GM12878 (cell line): ENCODE results near the gene ADD2. TPM values are rescaled to one million over a fixed set of nuclear protein-coding genes. Genes with fewer than 3 reads are reported as not detected.
A peak's percentile ranks its signal among the peaks of the same experiment; 100 is the strongest.

Experiments used
- ATAC-seq: fragments of 200-7000 bp; cut with Tn5 transposase; 3 replicates; pipeline ENCODE4 v1.9.1; 2020; ENCODE audit warnings: mild to moderate bottlenecking, moderate library complexity
- BruUV-seq: library from RNA; stranded (reverse); fragments of 400-500 nt; replicated peaks from 2 replicates; lab custom pipeline; 2021; lab: Mats Ljungman, UMichigan
- CTCF ChIA-PET: fragments of 300-600 bp; sonication (Branson Sonifier 250); formaldehyde crosslinking; extraction: SDS; loops from one replicate; lab custom pipeline; 2021; ENCODE audit warnings: inconsistent platforms; lab: Yijun Ruan, JAX
- POLR2A ChIA-PET: fragments of 350-600 bp; formaldehyde crosslinking; extraction: SDS; loops from one replicate; lab custom pipeline; 2021; ENCODE audit warnings: inconsistent platforms; lab: Charles Lee
- RAD21 ChIA-PET: fragments of 300-600 bp; sonication (Branson Sonifier 250); formaldehyde crosslinking; loops from one replicate; lab custom pipeline; 2023; ENCODE audit warnings: antibody characterized with exemption; ENCODE audit not compliant: unreplicated experiment; lab: Charles Lee
- SMC1A ChIA-PET: fragments of 300-600 bp; sonication (Branson Sonifier 250); formaldehyde crosslinking; loops from one replicate; lab custom pipeline; 2023; ENCODE audit not compliant: unreplicated experiment, uncharacterized antibody; lab: Charles Lee
- DNase-seq: peaks from one replicate; pipeline ENCODE4 v3.0.0-alpha.2; 2011; ENCODE audit warnings: low read depth, low spot score
- FAIRE-seq: peaks from 3 replicates; lab custom pipeline; 2011; peaks lifted over from hg19 to GRCh38; lab: Jason Lieb, UNC
- H2AFZ ChIP-seq: 2 replicates; pipeline ENCODE4 v1.6.0; 2011; ENCODE audit warnings: low read depth, low read length, control low read depth; ENCODE audit not compliant: control insufficient read depth
- H3K27ac ChIP-seq: 2 replicates; pipeline ENCODE4 v1.5.1; 2011; ENCODE audit warnings: control low read depth; ENCODE audit not compliant: control insufficient read depth, insufficient read depth
- H3K27me3 ChIP-seq, 2 experiments: replicated peaks in 1 of 2; 2 replicates each; pipeline versions ENCODE4 v1.6.0 to v1.6.1; 2011; ENCODE audit warnings: low read length in 1 of 2; ENCODE audit not compliant: control insufficient read depth in 2 of 2, insufficient read depth in 2 of 2
- H3K36me3 ChIP-seq, 2 experiments: 2 replicates each; pipeline ENCODE4 v1.5.1; 2011; ENCODE audit warnings: low read length in 1 of 2; ENCODE audit not compliant: control insufficient read depth in 2 of 2, insufficient read depth in 2 of 2
- H3K4me1 ChIP-seq: 2 replicates; pipeline ENCODE4 v1.6.1; 2011; ENCODE audit warnings: mild to moderate bottlenecking, low read length, moderate library complexity, mixed read lengths; ENCODE audit not compliant: control insufficient read depth, insufficient read depth
- H3K4me2 ChIP-seq: 2 replicates; pipeline ENCODE4 v1.6.0; 2011; ENCODE audit warnings: control low read depth; ENCODE audit not compliant: control insufficient read depth, insufficient read depth
- H3K4me3 ChIP-seq: fragments of 200-600 bp; sonication (generic); 2 replicates; pipeline ENCODE4 v1.5.1; 2016
- H3K79me2 ChIP-seq: 2 replicates; pipeline ENCODE4 v1.6.0; 2011; ENCODE audit warnings: low read length; ENCODE audit not compliant: control insufficient read depth, insufficient read depth
- H3K9ac ChIP-seq: 2 replicates; pipeline ENCODE4 v1.8.0; 2011; ENCODE audit warnings: low read length, control low read depth, mixed read lengths; ENCODE audit not compliant: control insufficient read depth, insufficient read depth
- H3K9me3 ChIP-seq: replicated peaks from 3 replicates; pipeline ENCODE4 v1.5.1; 2011; ENCODE audit warnings: mild to moderate bottlenecking, low read length; ENCODE audit not compliant: control insufficient read depth, insufficient read depth
- H4K20me1 ChIP-seq: 2 replicates; pipeline ENCODE4 v1.6.0; 2011; ENCODE audit not compliant: control insufficient read depth, insufficient read depth
- CTCF ChIP-seq, 3 experiments: IDR thresholded peaks in 2 of 3; conservative IDR thresholded peaks in 1 of 3; 2 replicates each; pipeline ENCODE4 v1.5.1; 2011; ENCODE audit warnings: low read depth in 3 of 3, low read length in 3 of 3, mild to moderate bottlenecking in 3 of 3, control low read depth in 2 of 3, moderate library complexity in 2 of 3, inconsistent platforms in 1 of 3, mixed read lengths in 1 of 3; ENCODE audit not compliant: control insufficient read depth in 2 of 3, insufficient read depth in 1 of 3; ENCODE audit errors: extremely low read depth in 1 of 3
- NKRF ChIP-seq: fragments of 450-650 bp; conservative IDR thresholded peaks from 2 replicates; pipeline ENCODE4 v1.6.1; 2017; ENCODE audit warnings: mild to moderate bottlenecking, moderate library complexity
- RAD21 ChIP-seq: IDR thresholded peaks from 2 replicates; pipeline ENCODE4 v1.6.1; 2011; ENCODE audit warnings: mild to moderate bottlenecking, low read depth, low read length, moderate library complexity; ENCODE audit not compliant: insufficient read depth
- SMC3 ChIP-seq: IDR thresholded peaks from 2 replicates; pipeline ENCODE4 v1.6.1; 2011; ENCODE audit warnings: low read length, improper control_type of control experiment, borderline replicate concordance
- WGBS: methylation state at CpG from one replicate; pipeline ENCODE4 v1.1.6; 2016; ENCODE audit warnings: low lambda C conversion rate; ENCODE audit not compliant: insufficient replicate concordance, insufficient coverage; ENCODE audit errors: missing lambda C conversion rate; 5-methylcytosine and 5-hydroxymethylcytosine counted together
- in situ Hi-C: fragments of 300-500 bp; cut with MboI; formaldehyde crosslinking; loops from 9 replicates; pipeline ENCODE4 v1.14.3; 2018; ENCODE audit warnings: mixed read lengths
- intact Hi-C: fragments of 100-400 bp; cut with micrococcal nuclease; formaldehyde crosslinking; loops from one replicate; pipeline ENCODE4 v1.14.2; 2022; ENCODE audit not compliant: unreplicated experiment
- polyA plus RNA-seq, 11 experiments: library from polyadenylated mRNA; depleted of rRNA in 4 of 11; unstranded in 6 of 11; stranded (reverse) in 5 of 11; fragments of >200 nt; fragmentation: Nextera tagmentation in 4 of 11; fragmentation: Illumina TruSeq in 1 of 11; extraction: Ambion mirVana in 4 of 11; extraction: Trizol in 1 of 11; gene quantifications; 1 replicate in 1 of 11; 2 replicates in 10 of 11; pipeline versions ENCODE4 v1.2.1 to v1.2.3, GENCODE V29; 2011 to 2016; ENCODE audit warnings: inconsistent platforms in 2 of 11, missing spikeins in 2 of 11, low read depth in 1 of 11
- total RNA-seq, 4 experiments: library from RNA; depleted of rRNA in 3 of 4; stranded (reverse); fragments of >200 nt in 3 of 4; fragmentation: Illumina TruSeq in 1 of 4; extraction: Trizol in 1 of 4; gene quantifications; 2 replicates each; pipeline versions ENCODE4 v1.2.1 to v1.2.3, GENCODE V29; 2013 to 2021
- TF ChIP-seq, protein P1 (sequence below): fragments of 450-650 bp; formaldehyde crosslinking; IDR thresholded peaks from 2 replicates; pipeline ENCODE4 v1.4.0; 2022; ENCODE audit warnings: mild to moderate bottlenecking, moderate library complexity

Gene ADD2
- total and polyA plus RNA-seq, 10 of the 15 experiments (the other 5 are each of a cell fraction or from before 2014, with no cell fraction given) = 0.05 to 0.13 (median 0.08) TPM; not detected in 7

DNA sequence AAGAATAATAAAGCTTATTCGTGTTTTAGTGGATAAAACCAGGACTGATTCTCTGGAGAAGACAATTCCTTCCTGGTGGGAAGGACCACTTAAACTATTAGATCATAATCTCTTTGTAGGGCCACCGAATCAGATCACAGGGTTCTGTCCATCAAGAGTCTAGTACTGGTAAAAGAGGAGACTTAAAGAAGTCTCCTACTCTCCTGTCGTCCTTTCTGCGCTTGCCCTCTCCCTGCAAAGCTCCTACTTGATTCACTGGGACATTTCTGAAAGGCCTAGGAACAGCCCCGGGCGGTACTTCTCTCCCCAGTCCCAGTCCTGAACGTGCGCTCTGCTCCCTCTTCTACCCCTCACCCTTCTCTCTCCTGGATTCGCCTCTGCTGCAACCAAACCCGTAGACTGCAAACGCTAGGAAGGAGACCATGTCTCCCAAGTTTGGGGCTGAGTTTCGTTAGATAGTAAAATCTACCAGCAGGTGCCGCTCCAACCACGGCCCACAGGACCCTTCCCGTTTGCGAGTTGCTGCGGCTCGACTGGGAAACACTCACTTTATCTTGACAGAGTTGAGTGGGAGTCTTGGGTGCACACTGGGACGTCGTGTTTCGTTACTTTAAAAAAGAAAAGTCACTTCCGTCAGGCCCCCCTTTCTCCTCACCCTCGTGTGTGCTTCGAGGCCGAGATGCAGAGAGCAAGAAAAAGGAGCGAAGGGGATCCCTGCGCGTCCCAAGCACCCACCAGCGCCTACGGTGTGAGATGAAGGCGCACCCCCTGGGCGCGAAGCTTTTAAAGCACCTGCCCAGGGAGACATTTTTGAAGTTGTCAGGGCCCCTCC, 21.5 kb upstream of the ADD2 start:
- Histone ChIP-seq H3K9me3 (no peaks in the 10 kb centered on the region), H2AFZ (no peak overlapping the region), H3K27ac (no peak overlapping the region), H4K20me1 (no peaks in the 10 kb centered on the region), H3K9ac (no peak overlapping the region)
- DNase-seq (no peak), ATAC-seq (peak; percentile 76)
- in situ Hi-C loops = no loop called here
- BruUV-seq = no TSS peak
- ChIA-PET CTCF (interaction anchor here (0.6 to 1.8 kb wide), 6 partner anchors 73 to 159 kb away, joined by 3 to 7 read pairs (median 4); no protein-coding TSS in a partner anchor), RAD21 (no interaction called here)
- 3% methylated on average over 33 of the region's 33 CpGs for WGBS
- TF ChIP-seq, protein P1, sequence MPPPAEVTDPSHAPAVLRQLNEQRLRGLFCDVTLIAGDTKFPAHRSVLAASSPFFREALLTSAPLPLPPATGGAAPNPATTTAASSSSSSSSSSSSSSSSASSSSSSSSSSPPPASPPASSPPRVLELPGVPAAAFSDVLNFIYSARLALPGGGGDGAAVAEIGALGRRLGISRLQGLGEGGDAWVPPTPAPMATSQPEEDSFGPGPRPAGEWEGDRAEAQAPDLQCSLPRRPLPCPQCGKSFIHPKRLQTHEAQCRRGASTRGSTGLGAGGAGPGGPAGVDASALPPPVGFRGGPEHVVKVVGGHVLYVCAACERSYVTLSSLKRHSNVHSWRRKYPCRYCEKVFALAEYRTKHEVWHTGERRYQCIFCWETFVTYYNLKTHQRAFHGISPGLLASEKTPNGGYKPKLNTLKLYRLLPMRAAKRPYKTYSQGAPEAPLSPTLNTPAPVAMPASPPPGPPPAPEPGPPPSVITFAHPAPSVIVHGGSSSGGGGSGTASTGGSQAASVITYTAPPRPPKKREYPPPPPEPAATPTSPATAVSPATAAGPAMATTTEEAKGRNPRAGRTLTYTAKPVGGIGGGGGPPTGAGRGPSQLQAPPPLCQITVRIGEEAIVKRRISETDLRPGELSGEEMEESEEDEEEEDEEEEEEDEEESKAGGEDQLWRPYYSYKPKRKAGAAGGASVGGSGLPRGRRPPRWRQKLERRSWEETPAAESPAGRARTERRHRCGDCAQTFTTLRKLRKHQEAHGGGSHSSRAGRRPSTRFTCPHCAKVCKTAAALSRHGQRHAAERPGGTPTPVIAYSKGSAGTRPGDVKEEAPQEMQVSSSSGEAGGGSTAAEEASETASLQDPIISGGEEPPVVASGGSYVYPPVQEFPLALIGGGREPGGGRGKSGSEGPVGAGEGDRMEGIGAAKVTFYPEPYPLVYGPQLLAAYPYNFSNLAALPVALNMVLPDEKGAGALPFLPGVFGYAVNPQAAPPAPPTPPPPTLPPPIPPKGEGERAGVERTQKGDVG (CRISPR knock-in tag) = no peak
- TF ChIP-seq SMC3 (peak; percentile 49), CTCF (IDR thresholded peaks at IDR 0.05 in 2 of 3, conservative IDR thresholded peaks at IDR 0.05 in 1 of 3; ENCODE audit: control insufficient read depth in 2 of 3, extremely low read depth in 1 of 3, insufficient read depth in 1 of 3, low read depth in 3 of 3, low read length in 3 of 3) (peak; percentile 52 to 65 (median 64); a peak in 5 of 6 replicates), RAD21 (peak; percentile 69), NKRF (no peak)
- TF ChIP-seq, all 136 proteins: peak for 3
- Histone ChIP-seq H3K4me1 (no peaks in the 10 kb centered on the region), H3K27me3 (peaks cover 5 to 10% of the 10 kb centered on the region in 2 experiments), H3K79me2 (no peaks in the 10 kb centered on the region), H3K4me2 (no peak overlapping the region), H3K36me3 (no peaks in the 10 kb centered on the region), H3K4me3 (no peak overlapping the region)
- peak; percentile 52 for FAIRE-seq
- POLR2A ChIA-PET = no interaction called here
- intact Hi-C loops = loop anchor here (2.0 to 10.0 kb wide), 4 partner anchors 73 to 159 kb away; no protein-coding TSS in a partner anchor
- SMC1A ChIA-PET = interaction anchor here (0.7 to 1.7 kb wide), 2 partner anchors 14 to 157 kb away, joined by 3 to 4 read pairs; no protein-coding TSS in a partner anchor
